ENCODE measurements around the gene TMEM255B.

The TMEM255B gene

DNA sequence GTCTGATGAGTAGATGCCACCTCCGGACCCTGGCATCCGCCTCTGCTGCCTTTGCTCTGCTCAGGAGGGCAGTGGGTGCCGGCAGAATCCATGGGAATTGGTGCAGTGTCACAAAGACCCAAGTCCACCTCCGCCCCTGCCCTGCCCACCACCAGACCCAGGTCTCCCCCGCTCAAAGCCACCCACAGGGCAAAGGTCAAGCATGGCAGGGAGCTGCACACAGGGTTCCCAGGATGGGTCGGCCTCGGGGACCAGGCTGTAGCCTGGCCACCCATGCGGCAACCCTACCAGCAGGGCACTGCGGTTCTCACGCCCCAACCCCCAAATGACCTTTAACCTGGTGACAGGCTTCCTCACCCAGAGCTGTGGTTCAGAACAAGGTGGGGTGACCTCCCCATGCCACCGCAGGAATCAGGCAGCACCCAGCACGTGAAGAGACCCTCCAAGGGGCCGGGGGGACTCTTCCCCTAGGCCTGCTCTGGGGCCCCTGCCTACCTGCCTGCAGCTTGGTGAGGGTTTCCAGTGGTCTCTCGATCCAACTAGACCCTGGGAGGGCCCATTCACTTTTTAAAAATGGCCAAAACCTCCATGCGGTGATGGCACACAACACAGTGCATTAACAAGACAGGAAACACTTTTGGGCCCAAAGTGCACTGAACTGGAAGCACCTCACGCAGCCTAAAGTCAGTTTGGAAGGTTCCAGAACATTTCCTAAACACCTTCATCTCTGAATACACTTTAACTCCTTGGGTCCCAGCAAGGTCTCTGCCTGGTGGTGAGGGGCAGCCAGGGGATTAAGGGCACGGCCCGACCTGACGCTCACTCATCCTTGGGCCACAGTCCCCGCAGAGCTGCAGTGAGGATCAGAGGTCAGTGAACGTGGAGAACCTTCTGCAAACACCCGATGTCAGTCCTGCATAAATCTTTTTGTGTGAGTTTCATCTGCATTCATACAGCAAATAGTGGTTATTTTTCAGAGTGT is 93.8 kb downstream of the TMEM255B start:
- DNase-seq = no peak

DNA sequence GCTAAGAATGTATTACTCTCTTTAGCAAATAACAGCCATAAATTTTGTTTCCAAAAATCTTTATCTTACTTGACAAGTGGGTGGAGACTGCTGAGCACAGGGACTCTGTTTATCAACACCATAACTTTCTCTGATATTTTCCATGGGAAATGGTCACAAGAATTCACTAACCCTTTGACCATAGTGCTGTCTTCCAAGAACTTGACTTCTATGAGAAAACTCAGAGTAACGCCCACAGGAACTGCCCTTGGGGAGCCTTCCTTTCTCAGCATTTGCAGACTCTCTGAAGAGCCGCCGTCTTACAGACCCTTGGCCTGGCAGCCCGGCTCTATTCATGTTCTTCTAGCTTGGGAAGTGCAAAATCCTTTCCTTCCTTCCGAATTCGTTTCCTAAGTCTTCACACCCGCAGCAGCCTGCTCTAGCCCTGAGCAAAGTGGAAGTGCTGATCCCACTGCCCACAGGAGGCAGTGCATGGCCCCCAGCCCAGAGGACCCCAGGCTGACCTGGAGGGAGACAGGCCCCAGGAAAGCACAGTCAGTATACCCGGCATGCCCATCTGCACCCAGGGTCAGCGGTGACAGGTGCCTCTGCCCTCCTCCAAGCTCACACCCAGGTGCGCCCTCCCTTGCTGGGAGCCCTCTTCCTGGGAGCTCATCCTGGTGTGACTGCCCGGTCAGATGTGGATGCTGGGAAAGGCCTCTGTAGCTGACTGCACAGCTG is 94.7 kb downstream of the TMEM255B start:
- DNase-seq = no peak

DNA sequence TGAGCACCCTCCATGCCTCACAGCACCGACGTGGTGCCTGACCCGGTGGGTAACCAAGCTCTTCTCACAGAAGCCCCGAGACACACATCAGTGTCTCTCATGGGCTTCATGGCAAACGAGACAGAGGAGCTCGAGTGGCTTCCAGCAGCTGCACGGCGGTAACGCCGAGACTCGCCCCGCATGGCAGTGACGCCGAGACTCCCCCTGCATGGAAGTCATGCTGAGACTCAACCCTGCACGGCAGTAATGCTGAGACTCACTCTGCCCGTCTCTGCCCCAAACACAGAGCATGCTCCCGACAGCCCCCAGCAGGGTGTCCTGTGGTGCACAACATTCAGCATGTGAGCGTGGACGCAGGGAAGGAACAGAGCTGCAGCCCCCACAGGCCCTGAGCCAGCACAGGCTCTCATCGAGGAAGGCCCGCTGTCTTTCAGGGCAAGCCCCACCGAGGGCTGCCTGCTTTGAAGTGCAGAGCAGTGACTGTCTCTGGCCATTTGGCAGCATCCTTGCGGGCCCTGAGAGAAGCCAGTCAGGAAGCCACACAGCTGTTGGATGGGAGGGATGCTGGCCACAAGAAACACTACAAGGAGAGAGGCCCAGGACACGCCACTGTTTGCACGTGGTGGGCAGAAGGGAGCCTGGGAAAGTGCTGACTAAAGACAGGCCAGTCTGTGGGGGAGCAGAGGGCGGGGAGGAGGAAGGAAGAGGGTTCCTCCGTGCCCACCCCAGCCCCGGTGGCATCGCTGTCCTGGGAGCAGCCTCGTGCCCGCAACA is 95.4 kb downstream of the TMEM255B start:
- DNase-seq = no peak

DNA sequence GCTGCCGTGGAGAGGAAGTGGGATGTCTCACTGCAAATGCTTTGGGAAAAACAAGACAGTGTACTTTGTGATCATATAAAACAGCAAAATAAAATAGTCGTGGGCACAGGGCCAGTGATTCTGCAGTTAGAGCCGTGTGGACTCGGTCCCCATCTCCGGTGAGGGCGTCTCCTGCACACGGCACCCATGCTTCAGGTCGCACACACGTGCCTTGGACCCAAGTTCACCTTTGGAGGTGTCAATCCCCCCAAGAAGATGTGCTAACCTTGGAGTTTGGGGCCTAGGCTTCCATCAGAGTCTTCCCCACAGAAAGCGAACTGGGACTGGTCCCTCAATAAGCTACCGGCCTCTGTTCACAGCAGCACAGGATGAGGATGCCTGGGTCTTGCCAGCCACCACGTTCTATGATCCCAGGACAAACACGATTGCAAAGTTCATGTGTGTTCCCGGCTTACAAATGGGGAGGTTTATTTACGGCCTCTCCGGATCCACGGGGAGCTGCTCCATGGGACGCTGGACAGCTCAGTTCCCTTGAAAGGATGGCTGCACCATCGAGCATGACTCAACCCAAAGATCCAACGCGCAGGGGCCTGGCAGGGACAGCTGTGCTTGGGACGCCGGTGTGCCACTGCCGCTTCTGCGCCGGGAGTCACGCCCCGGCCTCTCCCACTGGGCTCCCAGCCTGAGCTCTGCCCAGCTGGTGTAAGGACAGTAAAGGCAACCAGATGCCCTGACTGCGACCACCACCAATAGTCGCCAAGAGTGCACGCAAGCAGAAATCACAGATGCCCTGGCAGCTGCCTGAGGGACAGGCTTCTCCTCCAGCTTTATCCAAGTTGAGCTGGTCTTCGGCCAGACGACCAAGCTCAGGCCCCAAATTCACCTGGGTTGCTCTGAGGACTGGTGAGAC is 96.2 kb downstream of the TMEM255B start:
- DNase-seq = no peak

DNA sequence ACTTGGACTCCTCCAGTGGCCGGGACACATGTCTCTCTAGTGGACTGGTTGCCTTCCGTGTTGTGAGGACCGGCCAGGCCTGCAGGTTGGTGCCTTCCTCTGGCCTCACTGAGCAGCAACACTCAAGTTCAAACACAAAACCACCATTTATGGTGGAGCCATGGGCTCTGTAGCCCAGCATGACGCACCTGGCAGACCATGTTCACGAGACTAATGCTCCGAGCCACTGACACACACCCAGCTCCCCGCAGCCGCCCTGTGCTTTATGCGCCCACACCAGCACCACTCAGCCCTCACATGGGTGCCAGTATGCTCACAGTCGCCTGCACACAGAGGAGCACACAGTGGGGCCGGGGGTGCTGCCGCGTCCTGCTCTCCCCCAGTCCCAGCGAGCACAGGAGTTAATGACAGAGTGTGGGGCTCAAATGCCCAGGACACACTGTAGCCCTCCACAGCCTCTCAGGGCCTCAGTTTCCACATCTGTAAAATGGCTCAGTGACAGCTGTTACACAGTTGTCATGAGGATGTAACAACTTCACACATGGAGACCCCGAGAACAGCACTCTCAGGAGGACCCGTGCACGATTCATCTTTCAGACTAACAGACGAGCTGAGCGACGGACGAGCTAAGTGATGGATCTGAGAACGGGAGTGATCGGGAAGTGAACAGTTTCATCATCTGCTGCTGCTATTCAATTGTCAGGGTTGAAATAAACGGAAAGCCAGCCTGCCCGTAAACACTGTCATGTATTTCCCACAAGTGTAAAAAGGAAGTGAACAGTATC is 97.1 kb downstream of the TMEM255B start:
- DNase-seq = no peak

DNA sequence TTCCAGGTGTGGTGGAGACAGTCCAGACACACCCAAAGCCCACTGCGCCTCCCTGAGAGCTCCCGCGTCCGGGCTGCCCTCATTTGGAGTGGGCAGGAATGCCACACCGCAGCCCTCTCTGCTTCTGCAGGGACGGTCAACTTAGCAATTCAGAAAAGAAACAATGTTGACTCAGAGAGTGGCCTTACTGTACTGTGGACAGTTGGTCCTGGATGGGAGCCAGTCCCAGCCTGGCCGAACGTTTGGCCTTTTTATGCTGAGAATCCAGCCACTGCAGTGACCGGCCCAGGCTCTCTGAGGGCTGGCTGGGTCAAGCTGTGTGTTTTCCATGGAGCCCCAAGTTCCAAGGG is 97.7 kb downstream of the TMEM255B start:
- DNase-seq = no peak

DNA sequence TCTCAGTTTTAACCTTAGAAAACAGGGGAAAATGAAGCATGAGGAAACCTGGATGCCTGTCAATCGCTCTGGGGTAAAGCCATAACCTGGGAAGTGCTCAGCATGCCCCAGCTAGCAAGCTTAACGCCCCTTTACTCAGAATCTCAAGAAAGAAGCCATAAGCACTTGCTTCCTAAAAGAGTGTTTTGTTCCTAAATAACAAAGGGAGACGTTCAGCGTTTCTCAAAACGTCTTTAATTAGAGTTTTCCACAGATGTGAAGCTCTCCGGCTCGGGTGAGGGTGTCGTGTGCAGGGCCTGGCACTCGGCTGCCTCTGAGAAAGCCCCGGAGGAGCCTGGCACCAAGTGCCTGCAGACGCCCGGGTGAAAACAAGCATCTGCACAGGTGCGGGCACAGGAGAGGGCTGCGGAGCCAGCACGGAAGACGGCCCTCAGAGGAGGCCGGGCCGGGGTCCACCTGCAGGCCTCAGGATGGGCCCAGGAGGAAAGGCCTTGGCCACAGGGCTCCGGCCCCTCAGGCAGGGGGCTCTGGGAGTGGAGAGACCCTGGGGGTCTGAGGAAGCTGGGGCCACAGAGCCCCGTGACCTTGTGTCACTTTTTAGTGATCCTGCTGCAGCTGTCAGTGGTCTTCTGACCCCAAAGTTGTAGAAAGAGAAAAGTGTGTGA is 98.6 kb downstream of the TMEM255B start:
- no peak for DNase-seq

DNA sequence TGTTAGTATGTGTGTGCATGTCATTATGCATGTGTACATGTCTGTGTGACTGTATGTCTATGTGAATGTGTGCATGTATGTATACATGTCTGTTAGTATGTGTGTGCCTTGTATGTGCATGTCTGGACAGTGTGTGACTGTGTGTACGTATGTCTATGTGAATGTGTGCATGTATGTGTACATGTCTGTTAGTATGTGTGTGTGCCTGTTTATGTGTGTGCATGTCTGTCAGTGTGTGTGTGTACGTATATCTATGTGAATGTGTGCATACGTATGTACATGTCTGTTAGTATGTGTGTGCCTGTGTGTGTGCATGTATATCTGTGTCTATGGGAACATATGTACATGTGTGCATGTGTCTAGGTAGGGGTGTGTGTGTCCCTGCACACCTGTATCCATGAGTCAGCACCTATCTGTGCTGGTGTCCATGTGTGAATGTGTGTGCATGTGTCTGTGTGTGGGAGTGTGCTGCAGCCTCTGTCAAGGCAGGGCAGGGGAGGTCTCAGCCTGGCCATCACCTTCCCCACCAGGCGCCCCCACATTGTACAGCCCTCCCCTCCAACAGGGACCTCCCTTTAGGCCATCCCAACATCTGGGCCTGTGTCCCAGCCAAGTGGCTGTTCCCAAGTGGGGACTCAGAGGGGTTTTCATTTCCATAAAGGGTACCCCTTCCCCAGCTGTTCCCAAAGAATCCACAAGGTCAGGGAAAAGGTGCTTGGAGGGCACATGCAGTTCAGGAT is 100.5 kb downstream of the TMEM255B start:
- no peak for DNase-seq

DNA sequence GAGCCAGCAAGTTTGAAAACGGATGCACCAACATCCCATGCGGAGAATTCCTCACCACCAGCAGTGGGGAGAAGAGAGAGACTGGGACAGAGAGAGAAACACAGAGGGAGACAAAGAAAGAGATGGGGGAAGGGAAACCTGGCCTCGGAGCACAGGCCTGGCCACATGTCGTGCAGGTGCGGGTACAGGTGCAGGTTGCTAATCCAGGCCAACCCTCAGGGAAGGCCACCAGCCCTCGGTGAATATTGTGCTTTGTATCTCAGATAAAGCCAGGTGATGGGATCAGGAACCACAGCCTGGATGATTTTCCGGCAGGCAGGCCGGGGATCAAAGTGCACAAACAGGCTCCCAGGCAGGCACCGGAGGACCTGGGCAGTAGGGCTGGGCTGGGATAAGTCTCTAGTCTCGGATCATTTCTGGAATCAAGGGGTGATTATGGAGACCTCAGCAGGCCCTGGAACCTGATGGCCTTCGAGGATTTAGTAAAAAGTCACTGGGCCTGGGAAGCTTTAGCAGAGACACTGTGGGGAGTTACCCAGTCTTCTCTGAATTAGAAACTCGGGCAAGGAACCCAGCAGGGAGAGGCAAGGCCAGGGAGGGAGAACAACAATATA is 101.1 kb downstream of the TMEM255B start:
- DNase-seq = no peak

DNA sequence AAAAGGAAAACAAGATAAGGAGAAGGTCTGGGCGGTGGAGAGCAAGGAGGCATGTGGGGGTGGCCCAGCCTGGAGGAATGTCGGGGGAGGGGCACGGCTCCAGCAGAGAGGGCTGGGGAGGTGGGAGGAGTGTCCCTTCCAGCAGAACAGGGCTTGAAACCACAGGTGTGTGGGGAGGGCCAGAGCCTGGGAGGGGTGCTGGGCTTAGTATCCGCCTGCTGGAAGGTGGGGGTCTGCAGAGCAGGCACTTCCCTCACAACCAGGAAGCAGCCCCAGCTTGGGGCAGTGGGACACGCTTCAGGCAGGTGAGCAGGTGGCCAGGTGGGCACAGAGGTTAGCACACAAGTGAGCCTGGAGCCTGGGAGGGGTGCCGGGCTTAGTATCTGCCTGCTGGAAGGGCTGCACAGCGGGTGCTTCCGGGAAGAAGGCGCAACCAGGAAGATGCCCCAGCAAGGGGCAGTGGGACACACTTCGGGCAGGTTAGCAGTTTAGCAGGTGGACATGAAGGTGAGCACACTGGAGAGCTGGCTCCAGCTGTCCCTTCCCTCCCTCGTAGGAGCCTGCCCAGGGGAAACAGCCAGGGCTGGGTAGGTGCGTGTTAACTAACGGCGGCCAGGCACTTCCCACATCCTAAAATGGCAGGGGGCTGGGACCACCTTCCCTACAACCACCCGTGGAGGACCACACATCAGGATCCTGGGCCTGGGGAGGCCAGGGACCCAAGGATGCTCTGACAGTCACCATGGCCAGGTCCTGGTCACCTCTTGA is 101.8 kb downstream of the TMEM255B start:
- DNase-seq = no peak

DNA sequence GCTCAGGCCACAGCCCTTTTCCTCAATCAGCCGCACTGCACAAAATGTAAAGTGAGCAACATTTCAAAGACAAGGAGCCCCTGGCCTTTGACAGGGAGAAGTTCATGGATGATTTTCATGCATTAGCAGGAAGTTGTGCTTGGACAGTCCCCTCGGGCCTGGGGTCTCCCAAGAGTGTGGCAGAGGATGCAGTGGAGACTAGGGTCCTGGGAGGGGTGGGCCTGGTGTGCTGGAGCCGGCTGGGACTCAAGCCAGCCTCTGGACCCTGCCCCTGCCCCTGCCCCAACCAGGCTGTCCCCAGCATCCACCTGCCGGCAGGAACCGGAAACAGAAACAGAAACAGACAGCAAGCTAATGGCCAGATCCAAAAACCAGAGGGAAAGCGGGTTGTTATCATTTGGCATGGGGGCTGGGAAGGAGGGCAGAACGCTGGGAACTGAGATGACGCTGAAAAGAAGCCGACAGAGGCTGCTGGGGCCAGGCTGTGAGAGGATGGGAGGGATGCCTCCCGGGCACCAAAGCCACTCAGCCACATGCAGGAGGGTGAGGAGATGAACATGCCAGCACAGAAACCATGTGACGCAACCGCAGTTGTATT is 102.5 kb downstream of the TMEM255B start:
- DNase-seq = no peak

DNA sequence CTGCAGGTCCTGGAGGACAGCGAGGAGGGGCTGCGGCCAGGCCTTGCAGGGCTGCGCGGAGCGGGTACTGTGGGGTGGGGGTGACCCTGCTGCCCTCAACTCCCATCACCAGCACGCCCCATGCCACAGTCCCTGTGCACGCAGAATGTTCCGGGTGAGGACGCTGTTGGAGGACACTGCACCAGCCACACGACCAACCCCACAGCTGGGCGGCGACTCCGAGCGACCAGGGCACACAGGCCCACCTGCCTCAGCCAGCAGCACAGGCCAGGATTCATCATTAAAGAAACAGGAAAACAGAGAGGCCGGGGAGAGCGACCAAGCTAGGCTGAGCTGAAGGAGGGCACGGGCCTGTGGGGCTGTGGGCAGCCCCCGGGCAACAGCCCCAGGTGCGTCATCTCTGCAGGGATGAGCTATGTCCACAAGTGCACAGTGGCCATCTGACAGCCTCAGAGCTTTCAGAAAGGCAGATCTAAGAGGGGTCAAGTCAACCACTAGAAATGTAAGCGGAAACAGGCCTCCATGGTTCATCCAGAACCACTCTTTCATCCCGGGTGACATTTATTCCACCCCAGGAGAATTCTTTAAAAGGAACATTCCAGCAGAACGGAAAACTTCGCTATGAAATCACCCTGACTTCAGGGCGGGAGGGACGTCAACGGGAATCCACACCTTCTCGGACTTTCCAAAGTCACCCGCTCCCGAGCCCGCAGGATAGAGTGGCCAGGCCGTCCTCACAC is 103.3 kb downstream of the TMEM255B start:
- DNase-seq = no peak

DNA sequence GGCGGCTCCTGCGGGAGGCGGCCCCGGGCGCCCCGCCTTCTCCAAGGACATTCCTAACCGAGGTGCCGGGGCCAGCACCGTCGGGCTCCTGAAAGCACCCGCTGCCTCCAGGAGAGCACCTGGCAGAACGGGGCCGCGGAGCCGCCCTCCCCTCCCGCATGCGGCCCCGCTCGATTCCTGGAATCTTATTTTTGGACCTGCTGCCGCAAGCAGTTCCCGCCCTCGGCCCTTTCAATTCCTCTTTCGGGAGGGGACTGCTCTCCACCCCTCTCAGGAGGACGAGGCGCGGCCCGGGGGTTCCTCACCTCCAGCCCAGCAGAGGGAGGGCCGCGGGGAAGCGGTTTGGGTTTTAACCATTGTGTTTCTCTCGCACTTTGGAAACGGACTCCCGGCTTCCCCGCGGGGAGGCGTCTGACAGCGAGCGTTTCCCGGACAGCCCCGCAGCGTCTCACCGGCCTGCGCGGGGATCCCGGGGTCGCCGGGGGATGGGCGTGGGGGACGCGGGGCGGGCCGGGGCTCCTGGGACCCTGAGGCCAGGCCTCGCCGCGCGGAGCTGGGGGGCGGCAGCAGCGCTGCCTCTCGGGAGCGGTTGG is 104.0 kb downstream of the TMEM255B start:
- DNase-seq = no peak

DNA sequence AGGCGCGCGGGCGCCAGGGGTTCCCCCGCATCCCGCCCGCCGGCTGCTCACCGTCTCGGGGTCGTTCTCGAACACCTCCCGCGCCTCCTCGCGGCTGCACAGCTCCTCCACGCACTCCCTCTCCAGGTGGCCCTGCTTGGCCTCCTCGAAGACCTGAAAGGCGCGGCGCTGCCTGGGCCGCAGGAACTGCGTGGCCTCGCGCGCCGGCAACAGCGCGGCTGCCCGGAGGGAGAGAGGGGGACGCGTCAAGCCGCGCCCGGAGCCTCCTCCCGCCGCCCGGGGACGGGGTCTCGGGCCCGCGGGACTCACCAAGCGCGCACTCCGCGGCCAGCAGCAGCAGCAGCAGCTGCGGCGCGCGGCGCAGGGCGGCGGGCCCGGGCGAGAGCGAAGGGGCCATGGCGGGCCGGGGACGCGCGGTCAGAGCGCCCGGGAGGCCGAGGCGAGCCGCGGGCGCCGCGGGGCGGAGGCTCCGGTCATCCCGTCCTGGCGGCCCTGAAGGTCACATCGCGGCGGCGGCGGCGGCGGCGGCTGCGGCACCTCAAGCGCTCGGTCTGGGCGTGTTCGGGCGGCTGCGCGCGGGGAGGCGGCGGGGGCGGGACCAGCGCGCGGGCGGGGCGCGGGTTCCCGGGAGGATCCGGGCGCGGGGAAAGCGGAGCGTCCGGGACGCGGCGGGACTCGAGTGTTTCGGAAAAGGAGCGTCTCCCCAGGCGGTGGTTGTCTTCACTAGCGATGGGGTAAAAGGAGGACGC is 104.7 kb downstream of the TMEM255B start, which contains the start of gene GAS6:
GAS6 (minus strand) TSS at position 553 of the 749 bp plus-strand sequence; CDS start at position 397, 156 bp downstream.
- no peak for DNase-seq

DNA sequence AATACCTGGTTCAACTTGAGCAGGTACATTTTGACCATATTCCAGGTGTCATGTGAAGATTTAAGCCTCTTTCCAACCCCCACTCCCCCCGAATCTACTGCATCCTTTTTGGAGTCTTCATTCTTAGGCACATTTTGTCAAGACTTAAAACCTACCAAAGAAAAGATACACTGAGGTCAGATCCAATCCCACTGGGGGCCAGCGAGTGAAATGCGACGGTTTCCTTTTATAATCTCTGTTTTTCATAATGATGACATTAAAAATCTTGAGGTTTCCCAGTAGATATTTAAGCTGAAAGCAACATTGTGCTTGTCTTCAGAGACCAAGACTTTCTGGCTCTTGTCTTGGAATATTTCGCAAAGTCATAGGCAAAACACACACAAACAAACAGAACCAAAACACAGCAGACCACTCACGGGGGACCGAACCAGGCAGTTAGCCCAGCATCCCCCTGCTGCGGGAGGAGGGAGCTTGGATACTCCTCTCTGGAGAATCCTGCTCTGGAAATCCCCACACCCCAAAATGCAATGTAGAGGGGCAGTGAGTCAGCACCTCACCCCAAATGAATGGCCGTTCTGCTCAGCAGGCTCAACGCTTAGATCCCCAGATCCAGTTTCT is 105.4 kb downstream of the TMEM255B start:
- no peak for DNase-seq

DNA sequence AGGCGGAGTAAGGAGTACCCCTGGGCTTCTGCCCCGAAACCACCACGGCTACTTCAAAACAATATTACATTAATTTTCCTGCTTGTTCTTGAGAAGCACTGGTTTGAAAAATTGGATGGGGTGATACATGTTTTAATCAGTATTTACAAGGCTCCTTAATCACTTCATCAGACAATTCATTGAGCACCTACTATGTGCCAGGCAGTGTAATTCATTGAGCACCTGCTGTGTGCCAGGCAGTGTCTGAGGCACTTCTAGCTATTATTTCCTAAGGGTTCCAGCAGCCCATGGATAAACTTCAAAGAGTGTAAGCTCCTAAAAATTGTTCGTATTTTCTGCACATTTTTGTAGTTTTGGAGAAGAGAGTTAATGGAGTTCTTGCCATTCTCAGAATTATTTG is 106.4 kb downstream of the TMEM255B start:
- no peak for DNase-seq

All from NCI-H1694 (cell line).